ENCODE measurements around the gene NUSAP1. TPM values are rescaled to one million over a fixed set of nuclear protein-coding genes. Genes with fewer than 3 reads are reported as not detected.

Gene NUSAP1
- total and polyA plus RNA-seq, 4 donors: 4.6 to 149 (median 8.3) TPM

DNA sequence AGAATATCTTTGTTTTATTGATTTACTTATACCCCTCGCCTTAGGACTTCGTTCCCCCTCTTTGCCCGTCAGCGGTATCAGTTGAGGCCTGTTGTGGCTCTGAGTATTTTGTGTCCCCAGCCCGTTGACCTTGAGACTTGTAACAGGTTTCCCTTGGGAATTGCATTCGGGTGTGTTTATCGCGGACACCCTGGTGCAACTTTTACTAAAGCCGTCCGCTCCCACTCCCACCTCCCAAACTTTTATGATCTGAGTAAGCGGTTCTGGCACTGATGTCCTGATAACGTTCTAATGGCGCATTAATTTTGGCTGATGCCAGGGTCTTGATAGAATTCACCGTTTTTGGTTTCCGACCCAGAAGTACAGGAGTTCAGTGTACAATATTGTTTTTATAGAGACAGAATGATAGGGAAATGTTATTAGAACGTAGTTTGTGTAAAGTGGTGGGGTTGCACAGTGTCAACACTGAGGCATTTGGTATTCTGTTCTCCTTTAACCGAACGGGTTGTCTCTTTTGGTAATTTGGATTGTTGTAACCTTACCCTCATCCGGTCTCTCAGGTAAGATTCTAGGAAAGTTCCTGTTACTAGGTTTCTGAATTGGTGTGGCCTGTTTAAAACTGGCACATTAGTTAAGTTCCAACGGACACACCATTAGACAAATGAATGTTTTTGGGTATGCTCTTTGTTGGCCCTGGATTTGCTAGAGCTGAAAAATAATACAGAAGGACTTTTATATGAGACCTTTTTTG is 48.1 kb upstream of the NUSAP1 start:
- TF ChIP-seq NR2F2 (IDR thresholded peaks at IDR 0.05) (no peak), CTCF (IDR thresholded peaks at IDR 0.05; ENCODE audit: low read depth, low read length, missing input control) (no peak), HNF4A (conservative IDR thresholded peaks at IDR 0.05) (no peak), RAD21 (IDR thresholded peaks at IDR 0.05) (peak in 1 of 2 donors; percentile 7)
- H3K4me1 ChIP-seq (ENCODE audit: control insufficient read depth in 4 of 4, insufficient read depth in 4 of 4, low read length in 3 of 4): peaks cover 8 to 27% (median 13%) of the 10 kb centered on the region in 4 donors
- no peaks in the 10 kb centered on the region for H3K27me3 ChIP-seq (ENCODE audit: control insufficient read depth in 4 of 4, insufficient read depth in 4 of 4, low read length in 3 of 4)
- H3K4me3 ChIP-seq (ENCODE audit: low read depth in 1 of 3, low read length in 3 of 3): peak overlapping the region; percentile 82 to 99 (median 94)
- H3K36me3 ChIP-seq (ENCODE audit: control insufficient read depth in 4 of 4, insufficient read depth in 3 of 4, low read depth in 1 of 4, low read length in 3 of 4): peaks cover 5 to 30% (median 21%) of the 10 kb centered on the region in 4 donors
- no peak for DNase-seq (ENCODE audit: low spot score)
- no peaks in the 10 kb centered on the region for H3K9me3 ChIP-seq (ENCODE audit: control insufficient read depth in 4 of 4, low read length in 3 of 4)
- peak overlapping the region; percentile 89 to 95 for H3K9ac ChIP-seq (ENCODE audit: low read depth in 1 of 2, low read length in 2 of 2)
- H3K27ac ChIP-seq (ENCODE audit: low read depth in 1 of 2, low read length in 2 of 2): peak overlapping the region; percentile 90 to 93
- under 1% methylated on average over 20 of the region's 20 CpGs for WGBS

GRCh38 chr15:41285285-41285684 is 47.4 kb upstream of the NUSAP1 start:
- peak overlapping the region; percentile 38 to 89 for H3K9ac ChIP-seq (ENCODE audit: low read depth in 1 of 2, low read length in 2 of 2)
- H3K27me3 ChIP-seq (ENCODE audit: control insufficient read depth in 4 of 4, insufficient read depth in 4 of 4, low read length in 3 of 4): no peaks in the 10 kb centered on the region
- WGBS: 51% methylated on average over 7 of the region's 7 CpGs
- no peak for DNase-seq (ENCODE audit: low spot score)
- H3K27ac ChIP-seq (ENCODE audit: low read depth in 1 of 2, low read length in 2 of 2): peak overlapping the region; percentile 90 to 93
- no peak for TF ChIP-seq YY1 (IDR thresholded peaks at IDR 0.05)
- TF ChIP-seq, protein P1, sequence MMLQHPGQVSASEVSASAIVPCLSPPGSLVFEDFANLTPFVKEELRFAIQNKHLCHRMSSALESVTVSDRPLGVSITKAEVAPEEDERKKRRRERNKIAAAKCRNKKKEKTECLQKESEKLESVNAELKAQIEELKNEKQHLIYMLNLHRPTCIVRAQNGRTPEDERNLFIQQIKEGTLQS (IDR thresholded peaks at IDR 0.05): no peak
- TF ChIP-seq GABPA (IDR thresholded peaks at IDR 0.05 in 1 of 2, conservative IDR thresholded peaks at IDR 0.05 in 1 of 2): no peak
- TF ChIP-seq FOXA2 (IDR thresholded peaks at IDR 0.05): no peak
- TF ChIP-seq SP1 (IDR thresholded peaks at IDR 0.05): no peak
- TF ChIP-seq NR2F2 (IDR thresholded peaks at IDR 0.05): no peak
- no peak for TF ChIP-seq MAX (IDR thresholded peaks at IDR 0.05)
- no peak for TF ChIP-seq HNF4A (conservative IDR thresholded peaks at IDR 0.05)
- no peak for TF ChIP-seq EGR1 (IDR thresholded peaks at IDR 0.05; ENCODE audit: low read depth in 2 of 2)
- TF ChIP-seq RXRA (IDR thresholded peaks at IDR 0.05): no peak
- TF ChIP-seq TAF1 (conservative IDR thresholded peaks at IDR 0.05): no peak
- TF ChIP-seq, protein P2, sequence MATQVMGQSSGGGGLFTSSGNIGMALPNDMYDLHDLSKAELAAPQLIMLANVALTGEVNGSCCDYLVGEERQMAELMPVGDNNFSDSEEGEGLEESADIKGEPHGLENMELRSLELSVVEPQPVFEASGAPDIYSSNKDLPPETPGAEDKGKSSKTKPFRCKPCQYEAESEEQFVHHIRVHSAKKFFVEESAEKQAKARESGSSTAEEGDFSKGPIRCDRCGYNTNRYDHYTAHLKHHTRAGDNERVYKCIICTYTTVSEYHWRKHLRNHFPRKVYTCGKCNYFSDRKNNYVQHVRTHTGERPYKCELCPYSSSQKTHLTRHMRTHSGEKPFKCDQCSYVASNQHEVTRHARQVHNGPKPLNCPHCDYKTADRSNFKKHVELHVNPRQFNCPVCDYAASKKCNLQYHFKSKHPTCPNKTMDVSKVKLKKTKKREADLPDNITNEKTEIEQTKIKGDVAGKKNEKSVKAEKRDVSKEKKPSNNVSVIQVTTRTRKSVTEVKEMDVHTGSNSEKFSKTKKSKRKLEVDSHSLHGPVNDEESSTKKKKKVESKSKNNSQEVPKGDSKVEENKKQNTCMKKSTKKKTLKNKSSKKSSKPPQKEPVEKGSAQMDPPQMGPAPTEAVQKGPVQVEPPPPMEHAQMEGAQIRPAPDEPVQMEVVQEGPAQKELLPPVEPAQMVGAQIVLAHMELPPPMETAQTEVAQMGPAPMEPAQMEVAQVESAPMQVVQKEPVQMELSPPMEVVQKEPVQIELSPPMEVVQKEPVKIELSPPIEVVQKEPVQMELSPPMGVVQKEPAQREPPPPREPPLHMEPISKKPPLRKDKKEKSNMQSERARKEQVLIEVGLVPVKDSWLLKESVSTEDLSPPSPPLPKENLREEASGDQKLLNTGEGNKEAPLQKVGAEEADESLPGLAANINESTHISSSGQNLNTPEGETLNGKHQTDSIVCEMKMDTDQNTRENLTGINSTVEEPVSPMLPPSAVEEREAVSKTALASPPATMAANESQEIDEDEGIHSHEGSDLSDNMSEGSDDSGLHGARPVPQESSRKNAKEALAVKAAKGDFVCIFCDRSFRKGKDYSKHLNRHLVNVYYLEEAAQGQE (IDR thresholded peaks at IDR 0.05): no peak
- no peak for TF ChIP-seq RAD21 (IDR thresholded peaks at IDR 0.05)
- TF ChIP-seq, protein P3, sequence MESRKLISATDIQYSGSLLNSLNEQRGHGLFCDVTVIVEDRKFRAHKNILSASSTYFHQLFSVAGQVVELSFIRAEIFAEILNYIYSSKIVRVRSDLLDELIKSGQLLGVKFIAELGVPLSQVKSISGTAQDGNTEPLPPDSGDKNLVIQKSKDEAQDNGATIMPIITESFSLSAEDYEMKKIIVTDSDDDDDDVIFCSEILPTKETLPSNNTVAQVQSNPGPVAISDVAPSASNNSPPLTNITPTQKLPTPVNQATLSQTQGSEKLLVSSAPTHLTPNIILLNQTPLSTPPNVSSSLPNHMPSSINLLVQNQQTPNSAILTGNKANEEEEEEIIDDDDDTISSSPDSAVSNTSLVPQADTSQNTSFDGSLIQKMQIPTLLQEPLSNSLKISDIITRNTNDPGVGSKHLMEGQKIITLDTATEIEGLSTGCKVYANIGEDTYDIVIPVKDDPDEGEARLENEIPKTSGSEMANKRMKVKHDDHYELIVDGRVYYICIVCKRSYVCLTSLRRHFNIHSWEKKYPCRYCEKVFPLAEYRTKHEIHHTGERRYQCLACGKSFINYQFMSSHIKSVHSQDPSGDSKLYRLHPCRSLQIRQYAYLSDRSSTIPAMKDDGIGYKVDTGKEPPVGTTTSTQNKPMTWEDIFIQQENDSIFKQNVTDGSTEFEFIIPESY (IDR thresholded peaks at IDR 0.05): no peak
- TF ChIP-seq HNF4G (IDR thresholded peaks at IDR 0.05): no peak
- no peak for TF ChIP-seq CTCF (IDR thresholded peaks at IDR 0.05; ENCODE audit: low read depth, low read length, missing input control)
- no peak for TF ChIP-seq FOXA1 (IDR thresholded peaks at IDR 0.05)
- no peak for TF ChIP-seq JUND (IDR thresholded peaks at IDR 0.05)
- peaks cover 8 to 27% (median 14%) of the 10 kb centered on the region in 4 donors for H3K4me1 ChIP-seq (ENCODE audit: control insufficient read depth in 4 of 4, insufficient read depth in 4 of 4, low read length in 3 of 4)
- H3K4me3 ChIP-seq (ENCODE audit: low read depth in 1 of 3, low read length in 3 of 3): peak overlapping the region; percentile 82 to 99 (median 94)
- peaks cover 5 to 24% (median 16%) of the 10 kb centered on the region in 4 donors for H3K36me3 ChIP-seq (ENCODE audit: control insufficient read depth in 4 of 4, insufficient read depth in 3 of 4, low read depth in 1 of 4, low read length in 3 of 4)
- H3K9me3 ChIP-seq (ENCODE audit: control insufficient read depth in 4 of 4, low read length in 3 of 4): no peaks in the 10 kb centered on the region

Data from liver (tissue), 9 donors.